GM12865 (cell line): ENCODE measurements around the gene ASTL.
"Not testable (repeated sequence)": the region's sequence is repeated elsewhere in the genome, so short reads cannot be mapped to it uniquely, and the experiment has no call there.

Source experiments
- DNase-seq: peaks from one replicate; pipeline ENCODE4 v3.0.0; 2010; ENCODE audit warnings: low read depth
- H3K4me3 ChIP-seq: 2 replicates; pipeline ENCODE4 v1.5.1; 2011; ENCODE audit warnings: mild to moderate bottlenecking, low read depth, low read length, control low read depth
- TF ChIP-seq, protein P1 (sequence below): IDR thresholded peaks from 2 replicates; pipeline ENCODE4 v1.5.1; 2011; ENCODE audit warnings: low read length, control low read depth, low read depth, inconsistent platforms; ENCODE audit not compliant: insufficient read depth; ENCODE audit errors: missing control alignments

Gene ASTL

DNA sequence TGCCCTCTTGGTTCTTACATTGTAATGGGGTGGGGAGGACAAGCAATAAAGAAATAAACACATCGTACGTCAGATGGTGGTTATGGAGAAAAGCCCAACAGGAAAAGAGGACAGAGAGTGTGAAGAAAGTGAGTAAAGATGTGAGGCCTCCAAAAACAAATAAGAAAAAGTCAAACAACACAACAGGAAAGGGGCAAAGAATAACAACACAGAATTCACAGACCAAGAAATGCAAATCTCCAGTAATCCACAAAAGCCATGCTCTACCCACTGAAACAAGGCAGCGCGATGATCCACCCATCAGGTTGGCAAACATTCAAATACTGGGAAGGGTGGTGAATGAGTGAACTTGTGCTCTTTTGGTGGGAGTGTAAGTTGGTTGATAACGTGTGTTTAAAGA, 23.6 kb upstream of the ASTL start:
- TF ChIP-seq, protein P1, sequence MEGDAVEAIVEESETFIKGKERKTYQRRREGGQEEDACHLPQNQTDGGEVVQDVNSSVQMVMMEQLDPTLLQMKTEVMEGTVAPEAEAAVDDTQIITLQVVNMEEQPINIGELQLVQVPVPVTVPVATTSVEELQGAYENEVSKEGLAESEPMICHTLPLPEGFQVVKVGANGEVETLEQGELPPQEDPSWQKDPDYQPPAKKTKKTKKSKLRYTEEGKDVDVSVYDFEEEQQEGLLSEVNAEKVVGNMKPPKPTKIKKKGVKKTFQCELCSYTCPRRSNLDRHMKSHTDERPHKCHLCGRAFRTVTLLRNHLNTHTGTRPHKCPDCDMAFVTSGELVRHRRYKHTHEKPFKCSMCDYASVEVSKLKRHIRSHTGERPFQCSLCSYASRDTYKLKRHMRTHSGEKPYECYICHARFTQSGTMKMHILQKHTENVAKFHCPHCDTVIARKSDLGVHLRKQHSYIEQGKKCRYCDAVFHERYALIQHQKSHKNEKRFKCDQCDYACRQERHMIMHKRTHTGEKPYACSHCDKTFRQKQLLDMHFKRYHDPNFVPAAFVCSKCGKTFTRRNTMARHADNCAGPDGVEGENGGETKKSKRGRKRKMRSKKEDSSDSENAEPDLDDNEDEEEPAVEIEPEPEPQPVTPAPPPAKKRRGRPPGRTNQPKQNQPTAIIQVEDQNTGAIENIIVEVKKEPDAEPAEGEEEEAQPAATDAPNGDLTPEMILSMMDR, result no peak
- H3K4me3 ChIP-seq, result no peak overlapping the region
- no peak for DNase-seq

DNA sequence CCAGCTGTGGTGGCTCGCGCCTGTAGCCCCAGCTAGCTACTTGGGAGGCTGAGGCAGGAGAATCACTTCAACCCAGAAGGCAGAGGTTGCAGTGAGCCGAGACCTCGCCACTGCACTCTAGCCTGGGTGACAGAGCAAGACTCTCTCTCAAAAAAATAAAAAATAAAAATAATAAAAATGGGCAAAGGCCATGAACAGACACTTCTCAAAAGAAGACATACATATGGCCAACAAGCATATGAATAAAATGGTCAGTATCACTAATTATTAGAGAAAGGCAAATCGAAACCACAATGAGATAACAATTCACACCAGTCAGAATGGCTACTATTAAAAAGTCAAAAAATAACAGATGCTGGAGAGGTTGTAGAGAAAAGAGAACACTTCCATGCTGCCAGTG, 22.1 kb upstream of the ASTL start:
- H3K4me3 ChIP-seq, DNase-seq: not testable (repeated sequence)

DNA sequence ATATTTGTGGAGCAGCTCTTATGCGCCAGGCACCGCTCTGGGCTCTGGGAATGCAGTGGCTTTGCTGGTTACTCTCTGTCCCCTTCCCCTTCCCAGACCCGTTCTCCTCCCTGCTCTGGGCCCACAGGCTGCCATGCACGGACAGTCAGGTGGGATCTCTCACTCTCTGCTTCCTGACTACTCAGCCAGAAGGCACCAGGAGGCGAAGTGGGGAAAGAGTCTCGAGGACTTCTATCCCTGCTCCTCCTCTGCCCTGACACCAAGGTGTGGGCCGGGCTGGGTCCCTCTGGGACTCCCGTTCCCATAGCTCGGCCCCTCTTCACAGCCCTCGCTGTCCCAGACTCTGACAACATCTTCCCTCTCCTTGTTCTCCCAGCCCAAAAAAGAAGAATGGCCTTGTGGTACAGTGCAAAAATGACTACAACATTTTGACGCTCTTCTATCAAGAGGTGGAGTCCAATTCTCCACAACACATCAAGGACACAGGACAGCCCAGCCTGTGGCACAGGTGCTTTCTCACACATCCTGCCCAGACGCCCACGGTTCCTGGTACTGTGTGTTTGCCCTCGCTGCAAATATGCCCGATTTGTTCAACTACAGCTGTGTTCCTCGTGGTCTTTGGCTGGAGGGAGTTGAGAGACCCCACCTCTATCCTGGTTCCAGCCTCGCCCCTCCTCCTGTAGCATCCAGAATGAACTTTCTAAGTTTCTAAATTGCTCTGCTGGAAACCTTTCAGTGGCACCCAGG, 21.0 kb upstream of the ASTL start:
- peak overlapping the region; percentile 64 for H3K4me3 ChIP-seq
- TF ChIP-seq, protein P1, result no peak
- DNase-seq, result peak; percentile 68

DNA sequence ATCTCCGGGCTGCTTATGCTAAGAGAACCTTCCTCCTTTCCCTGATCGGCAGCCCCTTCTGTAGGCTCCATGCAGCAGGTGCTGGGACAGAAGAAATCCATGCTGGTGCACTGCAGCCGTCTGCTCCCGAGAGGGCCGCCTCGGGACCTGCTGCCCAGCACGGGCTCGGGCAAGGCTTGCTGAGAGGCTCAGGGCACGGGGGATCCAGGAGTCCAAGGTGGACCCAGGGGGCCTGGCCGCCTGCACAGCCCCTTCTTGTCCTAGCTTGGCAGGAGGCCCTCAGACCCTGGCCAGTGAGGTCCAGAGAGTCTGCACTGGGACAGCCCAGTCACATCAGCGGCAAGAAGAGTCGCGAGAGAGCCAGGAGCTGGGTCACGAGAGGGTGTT, 20.2 kb upstream of the ASTL start:
- TF ChIP-seq, protein P1, result no peak
- DNase-seq, result peak; percentile 49
- peak overlapping the region; percentile 64 for H3K4me3 ChIP-seq

DNA sequence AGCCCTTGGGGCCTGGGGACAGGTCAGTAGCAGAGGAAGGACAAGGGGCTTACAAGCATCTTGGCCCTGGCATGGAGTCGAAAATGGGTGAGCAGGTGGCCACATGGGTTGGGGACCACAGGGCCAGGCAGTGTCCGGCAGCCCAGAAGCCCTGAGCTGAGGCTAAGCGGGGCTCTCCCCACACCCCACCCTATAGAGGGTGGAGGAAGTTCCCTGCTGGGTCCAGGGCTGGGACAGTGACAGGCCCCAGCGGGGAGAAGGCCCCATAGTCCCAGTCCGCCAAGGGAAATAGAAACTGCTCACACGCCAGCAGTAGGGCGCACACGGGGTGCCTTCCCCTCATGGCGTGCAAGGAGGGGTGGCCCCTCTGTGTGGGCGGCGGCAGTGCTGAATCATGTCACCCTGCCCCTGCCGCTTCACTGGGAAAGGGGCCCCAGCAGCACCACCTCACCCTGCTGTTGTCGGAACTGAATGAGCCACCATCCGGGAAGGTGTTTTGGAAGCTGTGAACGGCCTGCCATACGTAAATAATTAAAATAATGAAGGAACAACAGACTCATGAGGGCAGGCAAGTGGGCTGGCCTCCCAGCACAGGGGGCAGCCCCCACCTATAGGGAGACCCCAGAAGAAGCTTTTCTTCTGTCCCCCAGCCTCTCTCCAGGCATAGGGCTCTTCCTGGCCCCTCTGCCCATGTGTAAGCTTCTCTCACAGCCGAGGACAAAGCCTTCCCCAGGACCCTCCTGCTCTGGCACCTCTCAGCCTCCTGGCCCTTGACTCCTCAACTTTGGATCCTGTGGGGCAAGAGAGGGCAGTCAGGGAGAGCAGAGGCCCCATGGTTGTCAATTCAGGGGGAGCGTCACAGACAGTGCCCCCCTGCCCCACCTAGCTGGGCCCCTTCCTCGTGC, 19.6 kb upstream of the ASTL start:
- DNase-seq, result peak; percentile 91
- TF ChIP-seq, protein P1, result no peak
- peak overlapping the region; percentile 64 for H3K4me3 ChIP-seq

DNA sequence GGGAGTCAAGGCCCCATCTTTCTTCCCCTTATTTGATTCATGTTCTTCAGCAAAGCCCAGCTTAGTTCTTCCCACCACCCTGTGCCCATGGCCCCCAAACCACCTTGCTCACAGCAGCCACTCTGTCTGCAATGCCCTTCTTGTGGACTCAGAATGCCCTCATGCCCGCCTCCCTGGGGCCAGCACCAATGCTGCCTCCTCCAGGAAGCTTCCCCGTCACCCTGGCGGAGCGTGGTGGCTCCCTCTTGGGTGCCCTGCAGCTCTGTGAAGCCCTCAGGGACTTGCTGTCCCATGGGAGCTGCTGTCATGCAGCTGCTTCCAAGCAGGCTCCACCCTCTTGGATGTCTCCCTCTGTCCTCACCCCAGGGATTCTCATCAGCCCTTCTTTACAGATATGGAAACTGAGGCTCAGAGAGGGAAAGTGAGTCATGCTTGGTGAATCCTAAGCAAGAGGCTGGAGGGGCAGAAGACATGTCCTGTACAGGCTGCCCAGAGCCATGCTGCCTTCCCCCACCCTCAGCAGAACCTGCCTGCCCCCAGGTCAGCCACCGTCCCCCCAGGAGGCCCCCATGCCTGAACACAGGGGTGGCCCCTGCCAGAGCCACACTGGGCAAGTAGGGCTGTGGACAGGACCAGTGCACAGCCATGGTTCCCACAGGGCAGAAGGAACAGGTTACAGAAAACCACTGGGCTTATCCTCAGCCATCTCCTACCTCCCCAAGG, 18.8 kb upstream of the ASTL start:
- peak overlapping the region; percentile 64 for H3K4me3 ChIP-seq
- DNase-seq, result peak; percentile 89
- TF ChIP-seq, protein P1, result no peak
